GM10266 (cell line): ENCODE data around the gene DEPDC1.

ENCODE experiments used
- DNase-seq: peaks from one replicate; pipeline ENCODE4 v3.0.0; 2012; ENCODE audit errors: extremely low spot score
- CTCF ChIP-seq: IDR thresholded peaks from 2 replicates; pipeline ENCODE4 v1.5.1; 2012; ENCODE audit warnings: mild to moderate bottlenecking, low read depth; ENCODE audit not compliant: control insufficient read depth, insufficient read depth; ENCODE audit errors: missing control alignments

Gene DEPDC1

DNA sequence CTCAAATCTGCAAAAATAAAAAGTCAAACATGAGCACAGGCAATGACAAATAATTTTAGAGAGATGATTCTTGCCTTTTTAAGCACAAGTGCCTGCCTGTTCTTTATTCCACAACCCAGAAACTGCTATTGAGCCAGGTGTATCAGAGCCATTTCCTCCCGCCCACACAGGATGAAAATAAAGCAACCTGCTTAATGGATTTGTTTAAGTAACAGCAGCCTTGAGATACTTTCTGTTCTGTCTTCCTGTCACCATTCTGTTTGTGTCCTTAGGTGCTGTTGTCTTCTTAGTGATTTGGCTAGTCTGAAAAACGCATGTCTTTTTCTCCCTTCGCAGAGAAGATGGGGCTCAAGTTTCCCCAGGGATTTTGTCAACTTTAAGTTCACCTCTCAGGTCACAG lies 58.6 kb downstream of the DEPDC1 start:
- TF ChIP-seq CTCF: no peak
- DNase-seq: no peak

- no peak for DNase-seq
- TF ChIP-seq CTCF: no peak
Observed at GRCh38 chr1:68433395-68433794, 63.5 kb downstream of the DEPDC1 start.

DNA sequence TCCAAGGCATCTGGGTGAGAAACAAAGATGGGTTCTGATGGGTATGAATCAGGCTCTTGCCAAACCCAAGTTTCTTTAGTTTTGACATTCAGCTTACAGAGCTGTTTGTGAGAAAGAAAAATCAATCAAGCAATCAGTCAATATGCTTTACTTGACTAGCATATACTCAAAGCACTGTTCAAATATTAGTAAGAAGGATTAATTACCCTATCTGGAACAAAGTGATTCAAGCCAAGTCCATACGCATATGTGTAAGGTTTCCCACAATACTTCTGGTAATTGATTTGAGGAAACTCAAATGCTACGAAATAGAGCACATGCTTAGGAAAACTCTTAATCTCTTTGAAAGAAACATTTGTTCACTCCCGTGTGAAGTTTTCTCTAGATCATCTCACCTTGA lies 65.8 kb downstream of the DEPDC1 start:
- no peak for DNase-seq
- no peak for TF ChIP-seq CTCF

DNA sequence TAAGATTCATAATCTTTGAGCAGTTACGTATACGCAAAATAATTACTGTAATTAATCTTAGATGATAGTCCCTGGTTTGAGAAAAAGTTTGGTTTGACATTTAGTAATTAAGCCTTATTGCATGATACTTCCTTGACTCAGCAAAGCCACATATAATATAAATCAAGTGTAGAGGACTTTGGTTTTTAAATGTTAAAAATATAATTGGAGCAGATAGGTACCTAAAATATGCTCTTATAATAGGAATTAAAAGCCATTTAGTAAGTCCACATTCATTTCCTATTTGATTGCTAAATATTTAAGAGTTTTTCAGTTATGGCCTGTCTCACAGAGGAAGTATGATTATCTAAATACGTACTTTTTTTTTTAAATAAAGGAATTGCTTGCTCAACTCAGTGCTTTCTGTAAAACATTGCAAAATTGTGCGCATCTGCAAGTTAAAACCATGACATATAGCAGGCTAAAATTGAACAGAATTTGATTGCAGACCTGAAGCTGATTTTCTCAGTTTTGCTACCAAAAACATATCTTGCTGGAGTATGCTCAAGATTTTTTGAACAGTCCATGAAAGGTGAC lies 67.6 kb downstream of the DEPDC1 start:
- DNase-seq: no peak
- no peak for TF ChIP-seq CTCF

- no peak for DNase-seq
- TF ChIP-seq CTCF: no peak
Observed at GRCh38 chr1:68426594-68426993, 70.3 kb downstream of the DEPDC1 start.
